Measurements from ENCODE around the gene TSPY3.
"Not testable (repeated sequence)": the region's sequence is repeated elsewhere in the genome, so short reads cannot be mapped to it uniquely, and the experiment has no call there.

The TSPY3 gene

GRCh38 chrY:9398121-9398520 lies at the start of gene TSPY3:
Gene TSPY3, plus strand, starts transcription at chrY:9398421. Its CDS starts 46 bp downstream, at chrY:9398467.
- not testable (repeated sequence) for DNase-seq

- DNase-seq: not testable (repeated sequence)
These were observed 40.7 kb upstream of the TSPY3 start, which contains the start of gene TSPY8 for GRCh38 chrY:9357497-9357896. Gene TSPY8, plus strand, starts transcription at chrY:9357797. Its CDS starts 46 bp downstream, at chrY:9357843.

DNA sequence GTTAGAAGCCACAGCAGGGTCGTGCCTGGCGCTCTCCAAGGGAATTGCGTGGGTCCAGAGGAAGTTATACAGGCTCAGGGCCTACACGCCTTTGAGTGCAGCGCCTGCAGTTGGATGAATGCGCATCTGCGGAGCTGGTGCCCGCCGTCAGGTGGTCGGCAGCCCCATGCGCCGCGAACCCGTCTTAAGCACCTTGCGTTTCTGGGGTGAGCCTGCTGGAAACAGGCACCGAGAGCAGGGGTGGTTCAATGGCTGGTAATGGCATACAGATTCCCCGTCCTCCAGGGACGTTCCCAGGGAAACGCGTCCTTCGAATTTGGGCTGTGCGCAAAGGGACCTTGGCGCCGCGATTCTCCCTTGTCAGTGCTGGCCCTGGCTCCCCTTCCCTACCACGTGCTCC lies 1.7 kb upstream of the TSPY3 start:
- DNase-seq: not testable (repeated sequence)
